GM10266 (cell line): ENCODE measurements around the gene NPB.

Source experiments
- DNase-seq: peaks from one replicate; pipeline ENCODE4 v3.0.0; 2012; ENCODE audit errors: extremely low spot score
- CTCF ChIP-seq: IDR thresholded peaks from 2 replicates; pipeline ENCODE4 v1.5.1; 2012; ENCODE audit warnings: mild to moderate bottlenecking, low read depth; ENCODE audit not compliant: control insufficient read depth, insufficient read depth; ENCODE audit errors: missing control alignments

NPB gene

GRCh38 chr17:81902023-81902652 is at the start of gene NPB:
NPB (plus strand) TSS chr17:81902238; CDS start chr17:81902278, 40 bp downstream.
- peak; percentile 61 for DNase-seq

GRCh38 chr17:81854974-81855774 is 46.9 kb upstream of the NPB start:
- peak; percentile 12 for TF ChIP-seq CTCF
- DNase-seq: no peak

More at GRCh38 chr17:81902023-81902652, at the start of gene NPB:
- TF ChIP-seq CTCF: no peak

GRCh38 chr17:81858170-81858966 is 43.7 kb upstream of the NPB start:
- DNase-seq: no peak

GRCh38 chr17:81858967-81859905 is 42.8 kb upstream of the NPB start:
- TF ChIP-seq CTCF: no peak
- DNase-seq: no peak

More at GRCh38 chr17:81858170-81858966, 43.7 kb upstream of the NPB start:
- no peak for TF ChIP-seq CTCF

DNA sequence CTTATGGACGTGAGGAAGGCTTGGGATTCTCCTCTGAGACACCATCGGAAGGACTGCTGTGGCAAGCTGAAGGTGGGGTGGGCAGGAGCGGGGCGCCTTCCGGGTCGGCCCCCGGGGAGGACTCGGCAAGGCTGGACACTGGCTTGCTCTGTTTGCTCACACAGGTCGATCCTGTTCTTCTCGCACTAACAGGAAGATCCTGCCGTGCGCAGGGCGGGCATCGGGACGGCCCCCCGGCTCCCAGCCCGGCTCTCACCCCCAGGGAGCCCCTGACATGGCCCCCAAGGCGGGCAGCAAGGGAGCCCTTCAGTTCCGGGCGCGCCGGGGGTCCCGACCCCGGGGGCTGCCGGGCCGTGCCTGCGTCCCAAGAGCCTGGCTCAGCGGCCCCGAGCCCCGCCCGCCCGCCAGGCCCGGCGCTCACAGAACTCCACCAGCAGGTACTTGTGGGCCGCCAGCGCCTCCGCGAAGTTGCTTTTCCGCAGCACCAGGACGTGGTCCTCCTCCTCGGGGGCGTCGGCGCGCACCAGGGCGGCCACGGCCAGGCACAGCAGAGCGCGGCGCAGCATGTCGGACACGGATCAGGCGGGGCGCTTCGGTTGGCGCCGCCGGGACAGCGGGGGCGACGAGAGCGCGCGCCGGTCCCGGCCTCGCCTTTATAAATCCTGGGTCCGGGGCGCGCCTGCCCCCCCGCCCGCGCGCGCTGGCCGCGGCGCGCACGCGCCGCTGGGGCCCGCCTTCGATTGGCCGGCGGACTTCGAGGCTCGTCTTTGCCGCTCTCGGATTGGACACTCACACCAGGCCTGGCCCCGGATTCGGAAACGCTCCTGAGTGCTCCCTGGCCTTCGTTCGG is 41.9 kb upstream of the NPB start, which contains the start of gene P4HB:
Gene P4HB (minus strand): TSS at position 630 of the 850 bp plus-strand sequence. CDS start 64 bp downstream, at position 566.
- TF ChIP-seq CTCF: no peak
- no peak for DNase-seq
